GM15510 (cell line): Measurements from ENCODE around the gene FASTK.

Source experiments
- POLR2A ChIP-seq: IDR thresholded peaks from 3 replicates; pipeline ENCODE4 v1.6.1; 2011; ENCODE audit warnings: borderline replicate concordance; ENCODE audit not compliant: insufficient read length; ENCODE audit errors: extremely low read depth

The FASTK gene

GRCh38 chr7:151122796-151123157, 42.2 kb upstream of the FASTK start:
- TF ChIP-seq POLR2A = no peak

DNA sequence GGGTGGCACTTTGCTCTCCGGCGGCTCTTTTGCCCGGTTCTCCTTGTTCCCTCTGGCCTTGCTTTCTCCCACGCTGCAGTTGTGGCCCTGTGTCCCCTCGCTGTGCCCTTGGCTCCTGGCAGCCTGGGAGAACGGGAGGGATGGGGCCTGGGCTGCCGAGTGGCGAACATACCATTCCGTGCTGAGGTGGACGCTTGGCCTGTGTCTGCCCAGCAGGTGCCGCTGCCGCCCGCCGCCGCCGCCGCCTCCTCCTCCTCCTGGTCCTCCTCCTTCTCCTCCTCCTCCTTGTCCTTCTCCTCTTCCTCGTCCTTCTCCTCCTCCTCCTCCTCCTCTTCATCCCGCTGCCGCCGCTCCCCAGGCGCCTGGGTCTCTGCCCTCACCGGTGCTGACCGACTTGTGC, 41.7 kb upstream of the FASTK start:
- no peak for TF ChIP-seq POLR2A

DNA sequence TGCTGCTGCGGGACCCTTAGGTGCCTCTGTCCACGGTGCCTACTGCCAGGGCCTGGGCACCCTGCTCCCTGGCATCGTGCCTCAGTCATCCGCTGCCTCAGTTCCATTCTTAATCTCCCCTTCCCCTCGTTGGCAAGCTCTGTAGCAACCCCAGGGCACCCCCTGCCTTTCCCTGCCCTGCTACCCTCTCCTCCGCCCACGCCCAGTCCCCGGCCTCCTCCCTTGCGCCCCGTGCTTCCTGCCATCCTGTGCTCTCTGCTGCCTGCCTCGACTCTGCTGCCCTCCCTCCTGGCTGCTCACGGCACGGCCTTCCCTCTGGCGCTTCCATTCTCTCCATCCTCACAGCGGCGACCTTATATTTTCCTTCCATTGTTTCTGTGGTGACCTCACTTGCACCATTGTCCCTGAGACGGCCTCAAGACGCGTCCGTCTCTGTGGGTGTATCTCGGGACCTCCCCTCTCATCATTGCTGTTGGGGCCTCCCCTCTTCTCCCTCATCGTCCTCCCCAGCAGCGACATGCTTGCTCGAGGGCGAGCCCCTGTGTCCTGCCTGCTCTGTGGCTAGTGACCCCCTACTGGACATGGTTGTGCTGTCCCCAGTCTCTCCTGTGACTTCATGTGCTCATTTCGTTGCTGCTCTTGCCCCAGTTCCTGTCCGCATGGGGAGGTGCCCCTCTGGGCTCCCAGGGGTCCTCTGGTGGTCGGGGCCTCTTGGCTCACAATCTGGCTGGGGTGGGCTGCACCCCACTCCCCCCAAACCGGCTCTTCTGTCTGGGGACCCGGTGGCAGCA, 41.0 kb upstream of the FASTK start:
- no peak for TF ChIP-seq POLR2A

GRCh38 chr7:151120896-151121295, 40.3 kb upstream of the FASTK start:
- TF ChIP-seq POLR2A = no peak

DNA sequence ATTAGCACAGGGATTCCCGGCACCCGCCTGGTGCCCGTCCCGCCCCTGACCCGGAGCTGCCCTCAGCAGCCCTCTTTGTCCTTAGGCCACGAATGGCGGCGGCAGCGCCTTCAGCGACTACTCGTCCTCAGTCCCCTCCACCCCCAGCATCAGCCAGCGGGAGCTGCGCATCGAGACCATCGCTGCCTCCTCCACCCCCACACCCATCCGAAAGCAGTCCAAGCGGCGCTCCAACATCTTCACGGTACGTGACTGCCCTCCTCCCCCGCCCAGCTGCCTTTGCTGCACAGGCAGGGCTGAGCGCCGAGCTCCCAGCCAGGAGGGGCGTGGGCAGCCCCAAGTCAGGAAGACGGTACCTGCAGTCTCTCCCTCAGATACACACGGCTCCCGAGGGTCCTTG, 39.3 kb upstream of the FASTK start:
- TF ChIP-seq POLR2A = no peak

GRCh38 chr7:151119055-151119415, 38.4 kb upstream of the FASTK start:
- TF ChIP-seq POLR2A = no peak

- no peak for TF ChIP-seq POLR2A
Observed at GRCh38 chr7:151118108-151119054, 37.8 kb upstream of the FASTK start.

DNA sequence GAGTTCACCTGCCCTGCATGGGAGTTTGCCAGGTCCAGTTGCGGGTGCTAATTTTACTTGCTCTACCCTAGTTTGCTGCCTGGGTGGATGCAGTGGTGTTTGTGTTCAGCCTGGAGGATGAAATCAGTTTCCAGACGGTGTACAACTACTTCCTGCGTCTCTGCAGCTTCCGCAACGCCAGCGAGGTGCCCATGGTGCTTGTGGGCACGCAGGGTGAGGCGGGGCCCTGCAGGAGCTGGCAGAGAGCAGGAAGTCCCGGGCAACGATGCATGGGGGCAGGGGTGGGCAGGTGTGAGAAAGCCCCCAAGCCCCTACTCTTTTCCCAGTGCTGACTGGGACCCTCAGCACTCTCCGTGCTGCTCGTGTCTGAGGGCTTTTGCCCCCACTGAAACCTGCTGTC, 37.0 kb upstream of the FASTK start:
- no peak for TF ChIP-seq POLR2A

GRCh38 chr7:151116603-151117440, 36.2 kb upstream of the FASTK start:
- no peak for TF ChIP-seq POLR2A

GRCh38 chr7:151115836-151116418, 35.3 kb upstream of the FASTK start:
- no peak for TF ChIP-seq POLR2A

- TF ChIP-seq POLR2A = no peak
Observed at GRCh38 chr7:151115121-151115835, 34.7 kb upstream of the FASTK start.

GRCh38 chr7:151114151-151115090, 33.8 kb upstream of the FASTK start:
- no peak for TF ChIP-seq POLR2A

DNA sequence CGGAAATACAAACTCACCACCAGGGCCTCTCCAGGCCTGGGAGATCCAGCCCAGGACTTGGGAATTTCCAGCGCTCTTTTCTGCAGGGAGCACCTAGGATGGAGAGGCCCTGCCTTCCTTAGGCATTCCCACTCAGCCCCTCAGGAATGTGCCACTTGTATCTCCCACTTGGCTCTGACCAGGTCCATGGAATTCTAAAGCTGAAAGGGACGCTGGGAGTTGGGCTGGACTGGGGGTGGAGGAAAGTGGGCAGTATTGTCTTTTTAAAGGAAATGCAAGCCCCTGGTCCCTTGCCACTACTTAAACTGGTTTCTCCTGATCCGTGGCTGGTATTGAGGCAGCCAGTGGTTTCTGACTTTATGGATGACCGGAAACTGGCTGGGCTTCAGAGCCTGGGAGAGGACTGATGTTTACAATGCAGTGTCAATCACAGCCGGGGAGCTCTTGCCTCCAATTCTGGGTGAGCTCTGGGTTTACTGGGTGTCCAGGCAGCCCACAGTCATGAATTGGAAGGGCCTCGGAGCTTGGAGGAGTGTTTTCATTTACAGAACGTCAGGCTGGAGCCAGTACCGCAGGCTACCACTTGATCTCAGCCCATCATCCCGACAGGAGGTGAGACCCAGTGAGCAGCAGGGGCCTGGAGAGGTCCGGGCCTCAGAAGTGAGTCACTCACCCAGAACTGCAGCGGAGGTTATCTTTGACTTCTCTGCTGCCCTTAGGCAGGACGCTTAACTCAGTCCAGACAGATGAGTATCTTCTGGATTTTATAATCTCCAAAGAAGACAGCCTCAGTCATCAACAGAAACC, 32.9 kb upstream of the FASTK start:
- TF ChIP-seq POLR2A = no peak
